KMS-11 (cell line): ENCODE results near the gene CYBB.

Experiments
- H2AFZ ChIP-seq: fragments of 200-600 bp; sonication (generic); 2 replicates; pipeline ENCODE4 v1.6.1; 2016; ENCODE audit warnings: antibody characterized with exemption, mixed run types, low read depth
- H3K27ac ChIP-seq: fragments of 200-600 bp; sonication (generic); 2 replicates; pipeline ENCODE4 v1.6.1; 2016; ENCODE audit warnings: mild to moderate bottlenecking, mixed run types
- H3K27me3 ChIP-seq: fragments of 200-600 bp; sonication (generic); 2 replicates; pipeline ENCODE4 v1.6.1; 2017; ENCODE audit warnings: mild to moderate bottlenecking, low read depth, mixed run types, moderate library complexity; ENCODE audit not compliant: insufficient read depth
- H3K36me3 ChIP-seq: fragments of 200-600 bp; sonication (generic); 2 replicates; pipeline ENCODE4 v1.6.1; 2017; ENCODE audit warnings: mild to moderate bottlenecking, mixed run types; ENCODE audit not compliant: insufficient read depth
- H3K4me1 ChIP-seq: fragments of 200-600 bp; sonication (generic); 2 replicates; pipeline ENCODE4 v1.6.1; 2016; ENCODE audit warnings: mild to moderate bottlenecking, low read depth, mixed run types; ENCODE audit not compliant: poor library complexity, severe bottlenecking
- H3K4me2 ChIP-seq: fragments of 200-600 bp; sonication (generic); 2 replicates; pipeline ENCODE4 v1.7.0; 2016; ENCODE audit warnings: mild to moderate bottlenecking, mixed run types
- H3K4me3 ChIP-seq: fragments of 200-600 bp; sonication (generic); IDR thresholded peaks from 2 replicates; pipeline ENCODE4 v1.6.1; 2017; ENCODE audit warnings: low read depth, low read length, mixed read lengths; ENCODE audit not compliant: insufficient read depth
- H3K79me2 ChIP-seq: fragments of 200-600 bp; sonication (generic); 2 replicates; pipeline ENCODE4 v1.6.1; 2016; ENCODE audit warnings: low read depth, mixed run types; ENCODE audit not compliant: insufficient read depth
- H3K9ac ChIP-seq: fragments of 200-600 bp; sonication (generic); 2 replicates; pipeline ENCODE4 v1.6.1; 2016; ENCODE audit warnings: mild to moderate bottlenecking, mixed run types
- H4K20me1 ChIP-seq: fragments of 200-600 bp; sonication (generic); 2 replicates; pipeline ENCODE4 v1.6.1; 2016; ENCODE audit warnings: mild to moderate bottlenecking, mixed run types; ENCODE audit not compliant: insufficient read depth
- TF ChIP-seq, protein P1 (sequence below): fragments of 200-600 bp; sonication (generic); conservative IDR thresholded peaks from 2 replicates; pipeline ENCODE4 v1.6.1; 2017; ENCODE audit warnings: low read depth, mild to moderate bottlenecking, antibody characterized with exemption, low read length, moderate library complexity, mixed read lengths

CYBB gene

DNA sequence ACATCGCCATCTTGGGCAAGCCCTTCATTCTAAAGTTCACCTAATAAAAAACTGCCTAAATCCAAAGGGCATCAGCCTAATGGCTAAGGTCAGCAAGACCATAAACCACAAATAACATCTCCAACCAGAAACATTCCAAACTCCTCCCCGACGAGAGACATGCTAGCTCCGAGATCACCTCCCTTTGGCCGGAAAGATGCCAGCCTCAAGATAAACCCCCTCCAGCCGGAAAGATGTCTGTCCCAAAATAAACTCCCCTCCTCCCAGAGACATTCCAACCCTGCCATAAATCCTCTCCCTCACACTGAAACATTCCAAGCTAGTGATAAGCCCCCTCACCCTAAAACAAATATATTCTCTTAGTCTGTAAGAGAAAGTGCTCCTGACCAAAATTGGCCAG lies 80.9 kb downstream of the CYBB start:
- no peaks in the 10 kb centered on the region for H3K4me1 ChIP-seq
- H3K79me2 ChIP-seq: no peaks in the 10 kb centered on the region
- no peaks in the 10 kb centered on the region for H3K27me3 ChIP-seq
- no peak overlapping the region for H3K27ac ChIP-seq
- H3K9ac ChIP-seq: no peak overlapping the region
- H4K20me1 ChIP-seq: no peaks in the 10 kb centered on the region
- H3K36me3 ChIP-seq: no peaks in the 10 kb centered on the region
- H2AFZ ChIP-seq: no peak overlapping the region
- H3K4me3 ChIP-seq: no peak overlapping the region
- no peak overlapping the region for H3K4me2 ChIP-seq
- TF ChIP-seq, protein P1, sequence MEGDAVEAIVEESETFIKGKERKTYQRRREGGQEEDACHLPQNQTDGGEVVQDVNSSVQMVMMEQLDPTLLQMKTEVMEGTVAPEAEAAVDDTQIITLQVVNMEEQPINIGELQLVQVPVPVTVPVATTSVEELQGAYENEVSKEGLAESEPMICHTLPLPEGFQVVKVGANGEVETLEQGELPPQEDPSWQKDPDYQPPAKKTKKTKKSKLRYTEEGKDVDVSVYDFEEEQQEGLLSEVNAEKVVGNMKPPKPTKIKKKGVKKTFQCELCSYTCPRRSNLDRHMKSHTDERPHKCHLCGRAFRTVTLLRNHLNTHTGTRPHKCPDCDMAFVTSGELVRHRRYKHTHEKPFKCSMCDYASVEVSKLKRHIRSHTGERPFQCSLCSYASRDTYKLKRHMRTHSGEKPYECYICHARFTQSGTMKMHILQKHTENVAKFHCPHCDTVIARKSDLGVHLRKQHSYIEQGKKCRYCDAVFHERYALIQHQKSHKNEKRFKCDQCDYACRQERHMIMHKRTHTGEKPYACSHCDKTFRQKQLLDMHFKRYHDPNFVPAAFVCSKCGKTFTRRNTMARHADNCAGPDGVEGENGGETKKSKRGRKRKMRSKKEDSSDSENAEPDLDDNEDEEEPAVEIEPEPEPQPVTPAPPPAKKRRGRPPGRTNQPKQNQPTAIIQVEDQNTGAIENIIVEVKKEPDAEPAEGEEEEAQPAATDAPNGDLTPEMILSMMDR: no peak

DNA sequence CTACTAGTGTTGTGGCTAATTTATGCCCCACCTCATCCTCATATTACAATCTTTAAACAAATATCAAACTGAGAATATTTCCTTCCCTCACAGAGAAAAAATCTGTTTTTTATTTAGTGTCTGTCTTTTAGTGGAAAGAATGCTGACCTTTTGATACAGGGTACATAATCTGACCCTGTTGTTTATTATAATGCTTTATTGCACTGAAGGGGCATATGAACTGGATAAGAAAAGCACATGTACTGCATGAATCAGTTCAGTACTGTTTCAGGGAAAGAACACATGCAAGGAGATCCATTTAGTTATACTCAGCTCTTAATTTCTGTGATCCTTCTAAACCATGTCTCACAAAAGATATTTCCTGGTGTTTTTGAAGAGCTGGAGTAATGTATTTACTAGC lies 83.0 kb downstream of the CYBB start:
- Histone ChIP-seq H3K4me2 (no peak overlapping the region), H4K20me1 (no peaks in the 10 kb centered on the region), H3K9ac (no peak overlapping the region), H3K4me3 (no peak overlapping the region), H3K79me2 (no peaks in the 10 kb centered on the region), H3K36me3 (no peaks in the 10 kb centered on the region), H3K4me1 (no peaks in the 10 kb centered on the region), H2AFZ (no peak overlapping the region), H3K27ac (no peak overlapping the region), H3K27me3 (no peaks in the 10 kb centered on the region)
- TF ChIP-seq, protein P1: no peak
